GM10847 (cell line): Measurements from ENCODE around the gene ZNF609.

Source experiments
- POLR2A ChIP-seq: IDR thresholded peaks from 2 replicates; pipeline ENCODE4 v1.6.1; 2011; ENCODE audit not compliant: insufficient read length; ENCODE audit errors: extremely low read depth

Gene ZNF609

DNA sequence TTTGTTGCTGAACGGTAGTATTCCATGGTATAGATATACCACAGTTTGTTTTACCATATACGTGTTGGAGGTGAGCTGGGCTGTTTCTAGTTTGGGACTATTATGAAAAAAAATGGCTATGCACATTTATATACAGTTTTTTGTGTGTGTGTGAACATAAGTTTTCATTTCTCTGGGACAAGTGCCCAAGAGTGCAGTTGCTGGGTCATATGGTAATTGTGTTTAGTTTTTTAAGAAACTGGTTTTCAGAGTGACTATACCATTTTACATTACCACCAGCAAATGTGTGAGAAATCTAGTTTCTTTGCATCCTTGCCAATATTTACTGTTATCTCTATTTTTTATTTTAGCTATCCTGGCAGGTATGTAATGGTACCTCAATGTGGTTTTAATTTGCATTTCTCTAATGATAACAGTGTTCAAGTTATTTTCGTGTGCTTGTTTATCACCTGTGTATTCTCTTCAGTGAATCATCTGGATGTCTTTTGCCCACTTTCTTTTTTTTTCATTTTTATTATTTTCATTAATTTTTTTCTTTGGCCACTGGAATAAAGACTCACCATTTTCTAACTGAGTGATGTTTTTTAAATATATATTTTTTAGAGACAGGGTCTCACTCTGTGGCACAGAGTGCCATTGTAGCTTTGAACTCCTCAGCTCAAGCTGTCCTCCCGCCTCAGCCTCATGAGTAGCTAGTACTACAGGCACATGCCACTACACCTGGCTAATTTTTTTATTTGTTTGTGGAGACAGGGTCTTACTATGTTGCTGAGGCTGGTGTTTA lies 75.3 kb downstream of the ZNF609 start:
- TF ChIP-seq POLR2A = no peak

DNA sequence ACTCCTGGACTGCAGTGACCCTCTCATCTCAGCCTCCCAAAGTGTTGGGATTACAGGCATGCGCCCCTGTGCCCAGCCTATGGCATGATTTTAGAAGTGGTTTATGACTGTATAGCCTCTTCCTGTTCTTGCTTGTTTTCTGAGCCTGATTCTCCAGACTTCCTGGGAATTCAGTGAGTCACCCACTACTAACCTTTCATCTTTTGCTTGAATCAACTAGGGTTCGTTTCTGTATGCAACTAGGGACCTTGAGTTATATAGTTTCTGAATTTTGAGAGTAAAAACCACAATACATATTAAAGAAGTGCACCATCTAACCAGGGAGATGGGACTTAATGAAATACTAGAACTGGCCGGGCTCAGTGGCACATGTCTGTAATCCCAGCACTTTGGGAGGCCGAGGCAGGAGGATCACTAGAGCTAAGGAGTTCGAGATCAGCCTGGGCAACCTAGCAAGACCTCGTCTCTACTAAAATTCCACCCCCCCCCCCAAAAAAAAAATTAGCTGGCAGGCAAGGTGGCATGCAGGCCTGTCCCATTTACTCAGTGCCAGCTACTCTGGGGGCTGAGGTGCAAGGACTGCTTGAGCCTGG lies 76.0 kb downstream of the ZNF609 start:
- no peak for TF ChIP-seq POLR2A

DNA sequence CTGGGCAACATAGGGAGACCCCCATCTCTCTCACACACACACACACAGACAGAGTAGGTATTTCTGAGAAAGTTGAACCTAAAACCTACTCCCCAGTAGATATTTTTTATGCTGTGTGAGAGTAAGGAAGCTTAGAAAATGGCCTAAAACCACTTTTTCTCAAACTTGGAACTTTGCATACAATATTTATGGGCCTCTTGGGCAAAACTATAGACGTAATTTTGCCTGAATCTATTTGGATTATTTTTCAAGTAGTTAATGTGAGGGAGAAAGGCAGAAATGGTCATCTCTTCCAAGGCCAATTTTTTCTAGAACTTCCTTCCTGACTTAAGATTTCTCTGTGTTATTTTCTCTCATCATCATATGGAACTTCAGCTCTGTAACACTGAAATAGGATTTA lies 81.7 kb downstream of the ZNF609 start:
- no peak for TF ChIP-seq POLR2A

DNA sequence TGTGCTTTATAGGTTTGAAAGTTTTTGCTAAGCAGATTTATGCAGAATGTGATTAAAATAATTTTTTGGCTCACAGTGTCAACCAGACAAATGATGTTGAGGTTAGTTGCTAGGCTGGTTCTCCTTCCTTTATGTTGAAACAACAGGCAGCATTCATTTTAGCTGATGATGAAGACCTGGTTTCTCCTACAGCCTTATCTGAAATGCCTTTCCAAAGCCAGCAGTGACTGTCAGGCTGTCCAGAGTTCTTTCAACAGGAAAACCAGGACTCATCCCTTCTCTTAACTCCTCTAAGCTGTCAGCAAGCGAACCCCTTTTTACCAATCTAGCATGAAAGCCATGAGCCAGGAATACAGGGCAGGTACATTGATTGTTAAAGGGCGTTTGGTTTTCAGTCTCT lies 84.1 kb downstream of the ZNF609 start:
- TF ChIP-seq POLR2A = no peak

DNA sequence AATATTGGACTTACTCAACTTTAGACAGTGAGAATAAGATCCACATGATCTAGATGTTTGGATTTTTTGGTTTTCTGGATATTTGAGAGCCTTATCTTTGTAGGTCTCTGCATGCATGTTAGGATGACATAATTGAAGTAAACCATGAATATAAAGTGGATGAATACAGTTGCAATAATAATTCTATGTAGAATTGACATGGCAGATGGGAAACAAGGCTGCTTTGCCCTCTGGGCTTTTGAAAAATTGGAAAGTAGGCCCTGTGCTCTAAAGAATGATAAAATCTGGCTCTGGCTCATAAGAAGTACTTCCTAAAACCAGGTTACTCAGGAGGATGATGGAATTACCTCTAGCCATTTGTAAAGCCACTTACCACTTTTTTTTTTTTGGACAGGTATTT lies 86.9 kb downstream of the ZNF609 start:
- TF ChIP-seq POLR2A = no peak

DNA sequence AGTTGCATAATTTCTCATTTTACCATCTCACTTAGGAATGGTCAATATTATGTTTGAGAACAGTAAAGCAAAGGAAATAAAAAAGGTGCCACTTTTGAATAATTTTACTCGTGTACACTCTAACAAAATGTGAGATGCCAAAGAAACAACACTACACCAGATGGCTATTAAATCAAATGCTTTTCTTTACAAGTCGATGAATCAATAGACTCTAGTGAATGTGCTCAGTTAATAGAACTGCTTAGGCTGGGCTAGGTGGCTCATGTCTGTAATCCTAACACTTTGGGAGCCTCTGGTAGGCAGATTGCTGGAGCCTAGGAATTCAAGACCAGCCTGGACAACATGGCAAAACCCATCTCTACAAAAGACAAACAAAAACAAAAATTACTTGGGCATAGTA lies 87.9 kb downstream of the ZNF609 start:
- TF ChIP-seq POLR2A = no peak

DNA sequence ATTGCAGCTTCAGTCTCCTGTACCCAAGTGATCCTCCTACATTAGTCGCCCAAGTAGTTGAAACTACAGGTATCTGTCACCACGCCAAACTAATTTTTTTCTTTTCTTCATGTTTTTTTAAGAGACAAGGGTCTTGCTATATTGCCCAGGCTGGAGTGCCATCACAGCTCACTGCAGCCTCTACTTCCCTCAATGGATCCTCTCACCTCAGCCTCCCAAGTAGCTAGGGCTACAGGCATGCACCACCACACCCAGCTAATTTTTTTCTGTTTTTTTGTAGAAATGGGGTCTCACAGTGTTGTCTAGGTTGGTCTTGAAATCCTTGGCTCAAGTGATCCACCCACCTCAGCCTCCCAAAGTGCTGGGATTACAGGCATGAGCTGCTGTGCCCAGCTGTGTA lies 89.5 kb downstream of the ZNF609 start:
- TF ChIP-seq POLR2A = no peak

DNA sequence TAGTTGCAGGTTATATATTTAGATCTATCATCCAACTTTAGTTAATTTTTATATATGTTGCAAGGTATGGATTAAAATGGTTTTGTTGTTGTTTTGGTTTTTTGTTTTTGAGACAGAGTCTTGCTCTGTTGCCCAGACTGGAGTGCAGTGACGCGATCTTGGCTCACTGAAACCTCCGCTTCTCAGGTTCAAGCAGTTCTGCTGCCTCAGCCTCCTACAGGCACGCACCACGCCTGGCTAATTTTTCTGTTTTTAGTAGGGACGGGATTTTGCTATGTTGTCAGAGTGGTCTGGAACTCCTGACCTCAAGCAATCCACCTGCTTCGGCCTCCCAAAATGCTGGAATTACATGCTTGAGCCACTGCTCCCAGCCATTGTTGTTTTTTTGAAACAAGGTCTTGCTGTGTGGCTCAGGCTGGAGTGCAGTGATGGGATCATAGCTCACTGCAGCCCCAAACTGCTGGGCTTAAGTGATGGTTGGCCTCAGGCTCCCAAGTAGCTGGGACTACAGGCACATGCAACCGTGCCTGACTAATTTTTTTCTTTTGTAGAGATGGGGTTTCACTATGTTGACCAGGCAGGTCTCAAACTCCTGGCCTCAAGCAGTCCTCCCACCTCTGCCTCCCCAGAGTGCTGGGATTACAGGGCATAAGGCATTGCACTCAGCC lies 92.0 kb downstream of the ZNF609 start:
- no peak for TF ChIP-seq POLR2A

DNA sequence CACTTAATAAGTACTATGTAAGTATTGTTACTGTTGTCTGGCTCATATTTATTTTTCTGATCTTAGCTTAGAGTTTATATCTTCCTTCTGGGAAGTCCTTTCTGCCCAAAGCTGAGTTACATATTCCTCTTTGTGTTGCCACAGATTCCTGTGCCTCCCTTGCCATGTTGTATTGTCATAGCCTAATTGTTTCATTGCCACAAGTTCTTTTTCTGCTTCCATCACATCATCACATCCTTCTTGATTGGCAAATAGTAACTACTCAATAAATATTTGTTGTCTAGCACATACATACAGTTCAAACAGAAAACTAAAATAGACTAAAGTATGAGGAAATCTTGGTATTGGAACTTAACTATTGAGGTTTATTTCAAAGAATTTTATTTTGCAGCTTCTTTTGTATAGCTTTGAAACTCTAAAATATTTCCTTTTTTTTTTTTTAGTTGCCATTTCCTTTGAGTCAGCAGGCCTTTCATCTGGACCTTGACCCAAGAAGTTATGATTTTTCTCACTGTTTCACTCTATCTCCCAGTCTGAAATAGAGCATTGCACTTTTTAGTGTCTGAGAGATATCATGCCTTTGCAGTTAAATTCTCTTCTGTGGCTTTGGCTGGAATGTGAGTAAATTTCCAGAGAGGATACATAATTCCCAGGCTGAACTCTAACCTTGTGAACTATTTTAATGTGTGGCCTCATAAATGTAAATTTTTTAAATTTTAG lies 98.2 kb downstream of the ZNF609 start:
- TF ChIP-seq POLR2A = no peak

DNA sequence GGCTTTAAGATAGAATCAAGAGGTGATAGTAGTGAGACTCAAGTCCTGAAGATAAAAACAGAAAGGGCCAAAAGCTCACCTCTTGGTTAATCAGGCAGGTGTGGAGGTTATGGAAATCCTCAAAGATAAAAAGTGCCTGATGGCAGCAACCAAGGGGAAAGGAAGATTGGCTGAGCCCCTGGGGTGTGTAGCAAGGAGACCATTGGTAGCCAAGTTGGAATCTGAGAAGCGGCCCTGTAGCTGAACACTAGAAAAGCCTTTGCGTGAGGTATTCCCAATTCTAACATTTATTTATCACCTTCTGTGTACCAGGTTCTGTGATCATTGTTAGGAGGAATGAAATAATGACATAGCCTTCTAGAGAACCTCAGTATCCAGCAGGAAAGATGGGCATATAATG lies 98.9 kb downstream of the ZNF609 start:
- TF ChIP-seq POLR2A = no peak

DNA sequence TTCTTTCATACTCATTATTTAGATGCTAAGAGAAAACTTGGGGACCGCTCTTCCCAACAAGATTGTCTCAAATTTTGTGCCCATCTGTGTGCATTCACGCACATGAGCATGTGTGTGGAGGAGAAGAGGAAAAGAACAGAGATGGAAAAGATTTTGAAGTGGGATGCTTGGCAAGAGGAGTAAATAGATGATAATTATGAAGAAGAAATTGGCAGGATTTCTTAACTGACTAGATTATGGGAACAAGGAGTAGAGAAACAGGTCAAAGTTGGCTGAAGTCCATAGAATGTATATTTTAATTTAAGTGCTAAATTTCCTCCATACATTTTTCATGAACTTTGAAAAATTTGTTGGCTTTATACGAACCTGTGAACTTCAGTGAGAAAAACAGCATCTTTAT lies 100.1 kb downstream of the ZNF609 start:
- TF ChIP-seq POLR2A = no peak

DNA sequence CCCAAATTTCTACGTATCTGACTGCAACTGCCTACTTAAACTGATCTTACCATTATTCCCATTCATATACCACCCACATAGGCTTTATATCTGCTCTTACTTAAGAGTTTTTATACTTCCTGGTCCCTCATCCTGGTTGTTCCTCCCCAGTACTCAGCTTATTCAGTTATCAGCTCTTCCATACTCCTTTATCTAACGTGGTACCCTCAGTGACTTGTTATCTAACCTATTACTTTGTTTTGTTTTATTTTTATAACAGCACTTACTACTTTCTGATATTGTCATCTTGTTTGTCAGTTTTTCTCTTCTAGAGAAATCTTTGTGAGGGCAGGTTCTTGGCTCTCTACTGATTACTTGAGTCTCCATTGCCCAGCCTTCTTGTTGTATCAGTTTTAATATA lies 100.6 kb downstream of the ZNF609 start:
- TF ChIP-seq POLR2A = no peak

DNA sequence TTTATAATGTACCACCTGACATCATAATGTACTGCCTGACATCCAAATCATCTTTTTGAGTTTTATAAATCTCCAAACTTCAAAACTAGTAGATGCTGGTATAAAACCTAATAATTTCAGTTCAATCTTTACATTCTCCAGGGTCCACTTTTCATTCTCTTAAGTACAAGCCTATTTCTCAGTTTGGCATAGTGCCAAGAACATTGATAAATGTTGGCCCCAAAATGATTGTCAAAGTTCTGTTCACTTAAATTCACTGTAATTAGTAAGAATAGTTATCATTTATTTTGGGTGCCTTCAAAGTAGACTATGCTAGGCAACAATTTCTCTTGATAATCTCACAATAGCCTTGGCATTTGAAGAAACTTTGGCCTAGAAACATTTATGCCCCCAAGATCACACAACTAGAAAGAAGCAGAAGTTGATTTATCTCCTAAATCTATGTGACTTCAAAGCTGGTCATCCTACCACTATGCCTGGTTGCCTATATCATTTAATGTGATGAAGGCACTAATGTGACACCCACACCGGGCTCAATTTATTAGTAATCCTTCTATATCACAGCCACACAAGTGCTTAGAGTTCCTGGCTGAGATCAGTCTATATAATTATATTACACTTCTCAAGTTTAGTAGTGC lies 101.7 kb downstream of the ZNF609 start:
- no peak for TF ChIP-seq POLR2A

DNA sequence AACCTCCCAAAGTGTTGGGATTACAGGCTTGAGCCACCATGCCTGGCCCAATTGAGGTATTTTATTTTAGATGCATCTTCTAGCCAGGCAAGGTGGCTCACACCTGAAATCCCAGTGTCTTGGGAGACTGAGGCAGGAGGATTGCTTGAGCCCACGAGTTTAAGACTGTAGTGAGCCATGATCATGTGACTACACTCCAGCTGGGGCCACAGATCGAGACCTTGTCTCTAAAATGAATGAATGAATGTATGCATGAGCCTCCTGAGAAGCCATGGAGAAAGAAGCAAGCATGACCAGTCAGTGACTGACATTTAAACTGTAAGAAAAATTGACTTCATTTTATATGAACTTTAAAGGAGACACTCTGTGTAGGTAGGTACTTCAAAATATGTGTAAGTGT lies 105.7 kb downstream of the ZNF609 start:
- no peak for TF ChIP-seq POLR2A
